HepG2 (cell line): Measurements from ENCODE around the gene PCDHGB1.

Source experiments
- CHCHD3 ChIP-seq: sonication (generic); formaldehyde crosslinking; IDR thresholded peaks from 2 replicates; pipeline ENCODE4 v1.8.0; 2022; ENCODE audit warnings: mild to moderate bottlenecking, missing genetic modification reagents, moderate library complexity
- CTCF ChIP-seq: sonication (generic); formaldehyde crosslinking; IDR thresholded peaks from 2 replicates; pipeline ENCODE4 v1.5.0; 2020; ENCODE audit warnings: mild to moderate bottlenecking, missing genetic modification reagents, moderate library complexity
- DBP ChIP-seq: sonication (generic); formaldehyde crosslinking; IDR thresholded peaks from 2 replicates; pipeline ENCODE4 v1.4.0; 2020; ENCODE audit warnings: missing genetic modification reagents; ENCODE audit errors: not compliant biosample characterization
- KDM1A ChIP-seq: IDR thresholded peaks from 2 replicates; pipeline ENCODE4 v1.6.1; 2016; ENCODE audit warnings: missing compliant biosample characterization
- MAFF ChIP-seq: IDR thresholded peaks from 2 replicates; pipeline ENCODE4 v1.6.1; 2011; ENCODE audit warnings: low read depth, low read length, improper control_type of control experiment
- MTA1 ChIP-seq: sonication (generic); formaldehyde crosslinking; IDR thresholded peaks from 2 replicates; pipeline ENCODE4 v1.4.0; 2020; ENCODE audit warnings: missing genetic modification reagents, mild to moderate bottlenecking, borderline replicate concordance
- NFE2 ChIP-seq: sonication (generic); formaldehyde crosslinking; IDR thresholded peaks from 2 replicates; pipeline ENCODE4 v1.4.0; 2020; ENCODE audit warnings: missing genetic modification reagents
- SIX1 ChIP-seq: sonication (generic); formaldehyde crosslinking; IDR thresholded peaks from 2 replicates; pipeline ENCODE4 v1.4.0; 2020; ENCODE audit warnings: missing genetic modification reagents, borderline replicate concordance
- SRSF9 ChIP-seq: fragments of 200-400 bp; formaldehyde crosslinking; IDR thresholded peaks from 2 replicates; pipeline ENCODE4 v1.6.1; 2018; ENCODE audit warnings: borderline replicate concordance, mild to moderate bottlenecking, low read depth, low read length; ENCODE audit not compliant: insufficient read depth, poor library complexity, severe bottlenecking
- TAF1 ChIP-seq: sonication (generic); formaldehyde crosslinking; IDR thresholded peaks from 2 replicates; pipeline ENCODE4 v1.4.0; 2020; ENCODE audit warnings: missing genetic modification reagents
- XRCC5 ChIP-seq: fragments of 200-400 bp; formaldehyde crosslinking; optimal IDR thresholded peaks from 2 replicates; pipeline ENCODE3; 2017; ENCODE audit warnings: mild to moderate bottlenecking, low read length
- ZNF280B ChIP-seq: sonication (generic); formaldehyde crosslinking; IDR thresholded peaks from 2 replicates; pipeline ENCODE4 v1.5.0; 2020; ENCODE audit warnings: missing genetic modification reagents, mild to moderate bottlenecking, borderline replicate concordance
- ZNF362 ChIP-seq: sonication (generic); formaldehyde crosslinking; IDR thresholded peaks from 2 replicates; pipeline ENCODE4 v1.4.0; 2020; ENCODE audit warnings: missing genetic modification reagents, mild to moderate bottlenecking, borderline replicate concordance

GRCh38 chr5:141355641-141356040 is 5.7 kb downstream of the PCDHGB1 start:
- TF ChIP-seq CTCF (no peak), ZNF280B (CRISPR knock-in tag) (no peak), SRSF9 (no peak), NFE2 (CRISPR knock-in tag) (no peak), MTA1 (CRISPR knock-in tag) (no peak), ZNF362 (CRISPR knock-in tag) (no peak), MAFF (no peak), KDM1A (CRISPR knock-in tag) (no peak), CHCHD3 (CRISPR knock-in tag) (no peak), TAF1 (CRISPR knock-in tag) (no peak), DBP (CRISPR knock-in tag) (no peak), SIX1 (CRISPR knock-in tag) (no peak), XRCC5 (no peak)
